Stimulated activated CD8-positive, alpha-beta memory T cell treated with anti-CD3 and anti-CD28 coated beads, Interleukin-2, amount 100 ng/mL, for 1 hour (primary cell): Measurements from ENCODE around the gene SBF2.
"Not testable (repeated sequence)": the region's sequence is repeated elsewhere in the genome, so short reads cannot be mapped to it uniquely, and the experiment has no call there.

Source experiments
- DNase-seq, 2 donors: peaks; one replicate each; pipeline ENCODE4 v3.0.0-alpha.2; 2020; ENCODE audit warnings: low read depth in 2 of 2

The SBF2 gene

DNA sequence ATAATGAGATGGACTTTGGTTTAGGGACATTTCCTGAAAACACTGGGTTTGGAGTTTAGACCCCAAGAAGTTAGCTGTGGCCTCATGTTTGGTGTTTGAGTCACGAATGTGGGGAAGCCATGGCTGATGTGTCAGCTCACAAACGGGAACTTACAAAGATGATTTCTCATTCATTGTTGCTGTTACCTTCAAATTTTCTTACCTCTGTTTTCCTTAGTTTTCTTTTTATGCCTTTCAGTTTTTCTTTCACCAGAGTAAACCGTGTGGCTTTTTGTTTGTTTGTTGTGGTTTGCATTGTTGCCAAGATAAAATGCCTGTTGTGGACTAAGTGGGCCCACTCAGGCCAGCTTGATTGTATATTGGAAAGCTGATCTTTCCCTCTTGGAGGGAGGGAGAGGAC lies 541.0 kb downstream of the SBF2 start:
- DNase-seq = no peak

DNA sequence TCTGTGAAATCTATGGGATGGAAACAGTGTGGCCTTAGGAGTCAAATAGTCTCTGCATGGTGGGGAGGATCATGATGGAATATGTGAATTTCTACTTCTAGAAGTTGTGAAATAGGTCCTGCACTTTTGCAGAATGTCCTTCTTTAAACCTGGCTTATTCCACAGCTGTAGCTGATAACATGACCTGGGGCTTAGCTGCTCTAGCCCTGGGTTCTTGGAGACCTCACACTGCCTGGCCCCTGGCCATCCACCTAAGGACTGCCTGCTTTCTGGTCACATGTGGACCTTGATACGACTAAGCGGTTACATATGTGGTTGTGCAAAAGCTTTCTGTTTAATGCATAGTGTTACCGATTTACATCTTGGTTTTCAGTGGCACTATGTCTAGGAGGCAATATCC lies 541.9 kb downstream of the SBF2 start:
- no peak for DNase-seq

DNA sequence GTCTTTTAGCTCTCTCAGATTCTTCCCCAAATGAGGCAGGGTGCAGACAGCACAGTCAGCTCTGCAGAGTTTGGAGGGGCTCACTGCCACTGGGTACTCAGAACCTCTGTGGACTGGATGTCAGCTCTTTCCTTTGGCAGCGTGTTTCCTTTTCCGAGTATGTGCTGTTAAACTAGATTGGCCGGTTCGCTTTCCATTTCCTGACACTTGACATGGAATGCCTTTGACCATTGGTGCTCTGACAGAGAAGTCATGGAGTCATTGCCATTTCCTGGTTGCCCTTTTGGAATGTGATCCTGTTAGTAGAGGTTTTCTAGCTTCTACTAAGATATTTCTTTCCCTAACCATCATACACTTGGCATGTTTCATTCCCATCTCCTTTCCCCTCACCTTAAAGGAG lies 543.5 kb downstream of the SBF2 start:
- DNase-seq = no peak

DNA sequence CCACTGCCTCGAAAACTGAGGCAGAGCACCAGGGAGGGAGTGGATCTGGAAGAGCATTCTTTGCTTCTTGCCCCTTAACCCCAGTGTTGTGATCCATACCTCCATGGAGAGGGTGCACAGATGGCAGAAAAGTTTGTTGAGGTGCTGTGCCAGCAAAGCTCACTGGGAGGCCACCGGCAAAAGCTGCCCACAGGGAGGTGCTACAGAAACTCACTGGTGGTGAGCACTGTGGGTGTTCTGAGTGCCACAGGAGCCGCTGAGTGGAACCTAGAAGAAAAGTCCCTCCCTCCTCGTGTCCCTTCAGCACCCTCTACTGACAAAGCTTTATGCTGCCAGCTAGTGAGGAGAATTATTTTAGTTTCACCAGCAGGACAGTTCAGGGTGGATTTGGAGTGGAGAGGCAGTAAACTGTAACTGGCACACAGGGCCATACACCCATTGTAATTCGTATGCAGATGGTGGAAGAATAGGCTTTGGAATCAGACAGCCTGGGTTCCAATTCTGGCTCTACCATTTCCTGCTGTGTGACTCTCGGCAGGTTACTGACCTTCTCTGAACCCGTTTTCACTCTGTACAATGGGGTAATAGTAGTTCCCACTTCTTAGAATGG lies 545.6 kb downstream of the SBF2 start:
- no peak for DNase-seq

DNA sequence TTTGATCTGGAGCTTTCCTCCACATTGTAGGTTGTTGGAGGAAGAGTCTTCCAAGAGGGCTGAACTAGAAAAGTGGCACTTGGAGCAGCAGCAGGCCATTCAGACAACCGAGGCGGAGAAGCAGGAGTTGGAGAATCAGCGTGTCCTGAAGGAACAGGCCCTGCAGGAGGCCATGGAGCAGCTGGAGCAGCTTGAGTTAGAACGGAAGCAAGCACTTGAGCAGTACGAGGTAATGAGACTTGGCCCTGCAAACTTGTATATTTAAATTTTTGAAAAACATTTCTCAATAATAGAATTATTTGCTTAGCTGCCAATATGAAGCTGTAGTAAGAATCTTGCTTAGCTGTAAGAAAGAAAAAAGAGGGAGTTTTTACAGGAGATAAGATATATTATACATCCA lies 546.2 kb downstream of the SBF2 start:
- DNase-seq = no peak

DNA sequence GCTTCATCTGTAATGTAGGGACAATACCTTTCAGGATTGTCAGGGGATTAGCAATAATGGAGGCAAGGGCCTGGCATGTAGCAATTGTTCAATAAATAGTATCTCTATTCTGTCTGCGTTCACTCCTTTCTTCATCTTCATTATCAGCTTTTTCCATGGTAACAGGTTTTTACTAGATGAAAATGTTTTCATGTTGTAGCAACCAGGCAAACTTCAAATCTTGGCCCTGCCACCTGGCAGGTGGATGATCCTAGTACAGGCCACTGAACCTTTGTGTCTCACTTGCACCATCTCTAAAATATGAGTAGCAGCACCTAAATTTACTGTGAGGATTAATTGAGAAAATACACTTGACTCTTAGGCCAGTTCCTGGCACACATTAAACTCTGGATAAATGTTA lies 546.8 kb downstream of the SBF2 start:
- no peak for DNase-seq

DNA sequence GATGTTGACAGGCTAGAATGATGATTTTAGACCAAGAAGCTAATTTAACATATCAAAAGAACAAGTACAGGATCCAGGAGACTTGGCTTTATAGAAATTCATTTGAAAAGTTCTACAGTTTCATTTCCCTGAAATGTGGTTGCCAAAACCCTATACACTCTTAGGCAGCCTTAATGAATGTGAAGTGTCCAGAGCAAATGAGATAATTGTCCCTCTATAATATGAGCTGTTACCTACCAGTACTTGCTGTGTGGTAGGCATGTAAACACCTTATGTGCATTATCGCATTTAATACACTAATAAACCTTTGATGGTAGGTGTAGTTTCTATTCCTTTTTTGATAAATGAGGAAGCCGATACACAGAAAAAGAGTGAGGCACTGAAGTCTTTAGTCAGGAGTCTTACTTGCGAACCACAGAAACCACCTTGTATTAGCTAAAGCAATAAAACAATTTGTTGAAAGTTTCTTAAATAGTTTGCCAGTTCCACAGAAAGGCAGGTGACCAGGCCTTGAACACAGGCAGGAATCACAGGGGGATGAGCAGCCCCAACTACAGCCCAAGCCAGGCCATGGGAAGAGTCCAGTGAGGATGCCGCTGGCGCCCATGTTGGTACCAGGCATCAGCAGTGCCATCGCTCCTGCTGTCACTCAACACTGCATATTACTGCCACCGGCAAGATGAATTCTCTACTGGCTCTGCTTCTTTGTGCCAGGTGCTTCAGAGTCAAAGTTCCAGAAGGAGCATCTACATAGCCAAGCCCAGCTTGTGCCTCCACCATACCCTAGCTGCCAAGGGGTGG lies 548.4 kb downstream of the SBF2 start:
- no peak for DNase-seq

DNA sequence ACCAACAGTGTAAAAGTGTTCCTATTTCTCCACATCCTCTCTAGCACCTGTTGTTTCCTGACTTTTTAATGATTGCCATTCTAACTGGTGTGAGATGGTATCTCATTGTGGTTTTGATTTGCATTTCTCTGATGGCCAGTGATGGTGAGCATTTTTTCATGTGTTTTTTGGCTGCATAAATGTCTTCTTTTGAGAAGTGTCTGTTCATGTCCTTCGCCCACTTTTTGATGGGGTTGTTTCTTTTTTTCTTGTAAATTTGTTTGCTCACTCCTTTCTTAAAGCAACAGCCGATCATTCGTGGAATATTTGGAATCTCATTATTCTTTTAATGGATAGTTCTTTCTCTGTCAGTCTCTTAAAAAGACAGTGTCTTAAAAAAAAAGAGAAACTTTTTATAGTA lies 550.5 kb downstream of the SBF2 start:
- not testable (repeated sequence) for DNase-seq

DNA sequence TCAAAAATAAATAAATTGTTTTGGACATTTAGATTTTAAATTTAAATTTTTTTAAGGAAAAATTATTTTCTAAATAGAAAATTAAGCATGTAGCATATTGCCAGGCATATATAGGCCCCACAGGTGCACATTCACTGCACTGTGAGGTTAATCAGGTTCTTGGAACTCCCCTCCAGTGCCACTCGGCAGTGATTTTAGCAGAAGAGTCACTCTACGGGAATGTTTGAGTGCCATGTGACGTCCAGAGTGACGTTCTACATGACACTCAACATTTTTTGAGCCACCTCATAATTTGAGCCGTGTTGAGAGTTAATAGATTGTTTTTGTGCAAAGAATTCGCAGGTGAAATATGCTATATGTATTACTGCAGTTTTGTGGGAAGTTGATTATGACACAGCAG lies 552.8 kb downstream of the SBF2 start:
- DNase-seq = no peak

DNA sequence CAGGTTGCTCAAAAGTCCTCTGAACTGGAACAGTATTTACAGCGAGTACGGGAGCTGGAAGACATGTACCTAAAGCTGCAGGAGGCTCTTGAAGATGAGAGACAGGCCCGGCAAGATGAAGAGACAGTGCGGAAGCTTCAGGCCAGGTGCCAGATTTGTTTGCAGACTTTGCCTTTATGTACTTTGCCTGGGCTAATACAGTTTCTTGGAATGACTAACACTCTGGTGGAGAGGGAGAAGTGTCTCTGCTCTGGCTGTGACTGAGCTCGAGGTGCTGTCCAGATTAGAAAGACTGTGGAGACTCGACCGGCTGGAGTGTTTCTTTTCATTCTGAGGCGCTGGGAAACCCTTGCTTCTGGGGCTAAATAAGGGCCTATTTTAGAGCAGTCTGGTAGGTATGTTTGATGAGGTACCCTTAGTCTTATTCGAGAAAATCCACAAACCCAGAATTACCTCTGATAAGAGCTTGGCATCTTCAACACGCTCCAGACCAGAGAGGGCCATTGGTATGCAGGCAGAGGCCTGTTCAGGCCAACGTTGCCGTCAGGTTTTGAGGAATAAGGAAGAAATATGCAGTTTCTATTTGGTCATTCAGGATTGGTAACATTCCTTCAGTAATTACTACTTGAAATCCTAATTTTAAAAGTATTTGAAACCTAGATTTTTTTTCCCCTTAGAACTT lies 553.7 kb downstream of the SBF2 start:
- no peak for DNase-seq

DNA sequence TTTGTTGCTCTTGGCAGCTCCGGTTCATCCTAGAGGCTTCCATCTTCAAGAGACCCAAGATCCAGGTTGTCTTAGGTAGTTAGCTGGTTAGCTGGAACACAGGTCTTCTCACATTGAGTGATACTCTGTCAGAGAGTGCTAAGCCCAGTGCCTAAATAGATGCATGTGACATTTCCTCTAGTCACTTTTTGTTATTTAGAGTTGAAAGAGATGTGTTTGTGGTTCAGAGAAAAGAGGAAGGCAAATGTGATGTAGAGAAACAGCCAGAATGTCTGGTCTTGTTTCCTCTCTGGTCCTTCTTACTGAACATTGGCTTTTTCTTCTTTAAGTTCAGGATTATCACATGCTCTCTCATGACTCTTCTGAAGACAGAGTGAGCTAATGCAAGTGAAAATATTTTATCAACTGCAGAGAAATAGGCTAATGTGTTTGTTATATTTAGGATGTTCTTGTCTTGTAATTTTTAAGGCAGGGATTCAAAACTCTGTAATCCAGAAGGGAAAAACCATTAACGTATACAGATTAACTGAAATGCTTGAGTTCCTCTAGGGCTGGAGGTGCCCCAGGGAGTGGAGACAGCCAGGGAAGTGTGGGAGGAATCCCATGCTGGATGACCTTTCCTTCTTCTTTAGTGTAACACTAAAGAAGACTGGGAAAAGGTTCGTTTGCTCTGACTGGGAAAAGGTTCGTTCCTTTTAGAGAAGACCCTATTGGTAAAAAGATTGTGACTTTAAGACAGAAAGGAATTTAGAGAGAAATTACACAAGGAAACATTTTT lies 554.7 kb downstream of the SBF2 start:
- no peak for DNase-seq

DNA sequence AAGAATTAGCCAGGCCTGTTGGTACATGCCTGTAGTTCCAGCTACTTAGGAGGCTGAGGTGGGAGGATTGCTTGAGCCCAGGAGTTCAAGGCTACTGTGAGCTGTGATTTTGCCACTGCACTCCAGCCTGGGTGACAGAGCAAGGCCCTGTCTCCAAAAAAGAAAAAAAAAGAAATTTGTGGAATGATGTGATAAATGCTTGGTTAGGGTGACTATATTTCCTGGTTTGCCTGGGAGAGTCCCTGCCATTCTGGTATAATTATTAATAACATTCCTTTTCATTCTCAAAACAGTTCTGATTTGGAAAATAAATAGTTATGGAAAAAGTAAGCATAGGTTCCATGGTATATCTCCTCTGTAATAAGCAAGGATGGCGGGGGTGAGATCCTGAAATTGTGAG lies 555.3 kb downstream of the SBF2 start:
- no peak for DNase-seq

DNA sequence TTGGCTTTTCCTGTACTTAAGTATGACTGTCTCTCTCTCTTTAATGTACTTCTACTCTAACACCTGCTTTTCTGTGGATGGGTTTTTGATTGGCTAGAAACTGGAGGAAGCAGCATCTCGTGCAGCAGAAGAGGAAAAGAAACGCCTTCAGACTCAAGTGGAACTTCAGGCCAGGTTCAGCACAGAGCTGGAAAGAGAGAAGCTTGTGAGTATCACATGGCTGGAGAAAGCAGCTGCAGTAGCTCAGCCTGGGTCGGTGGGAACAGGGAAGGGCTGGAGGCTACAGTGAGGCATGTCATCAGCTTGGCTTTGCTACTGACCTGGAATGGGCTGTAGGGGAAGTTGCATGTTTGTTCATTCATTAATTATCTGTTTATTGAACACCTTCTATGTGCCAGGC lies 555.9 kb downstream of the SBF2 start:
- no peak for DNase-seq

DNA sequence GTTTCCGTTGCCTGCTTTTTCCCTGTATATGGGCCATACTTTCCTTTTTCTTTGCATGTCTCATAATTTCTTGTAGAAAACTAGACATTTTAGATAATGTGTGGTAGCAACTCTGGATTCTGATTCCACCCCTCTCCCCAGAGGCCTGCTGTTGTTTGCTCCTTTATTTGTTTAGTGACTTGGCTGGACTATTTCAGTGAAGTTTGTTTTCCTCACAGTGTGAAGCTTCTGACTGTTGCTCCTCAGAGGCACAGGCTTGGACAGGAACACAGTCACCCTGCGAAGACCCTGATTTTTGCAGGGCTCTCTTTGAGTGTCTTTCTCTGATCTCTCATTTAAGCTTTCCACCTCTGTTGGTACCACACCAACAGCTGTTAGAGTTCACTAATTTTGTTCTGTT lies 557.7 kb downstream of the SBF2 start:
- no peak for DNase-seq

DNA sequence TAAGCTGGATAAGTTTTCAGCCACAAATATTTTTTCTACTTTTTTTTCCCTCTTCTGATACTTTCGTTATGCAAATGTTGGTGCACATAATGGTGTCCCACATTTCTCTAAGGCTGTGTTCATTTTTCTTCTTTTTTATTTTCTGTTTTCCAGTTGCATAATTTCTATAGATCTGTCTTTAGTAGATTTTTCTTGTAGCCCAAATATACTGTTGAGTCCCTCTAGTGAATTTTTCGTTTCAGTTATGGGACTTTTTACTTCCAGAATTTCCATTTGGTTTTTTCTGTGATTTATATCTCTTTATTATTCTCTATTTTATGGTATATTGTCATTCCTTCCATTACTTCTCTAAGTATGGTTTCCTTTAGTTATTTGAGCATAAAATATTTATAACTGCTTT lies 558.1 kb downstream of the SBF2 start:
- DNase-seq = no peak

DNA sequence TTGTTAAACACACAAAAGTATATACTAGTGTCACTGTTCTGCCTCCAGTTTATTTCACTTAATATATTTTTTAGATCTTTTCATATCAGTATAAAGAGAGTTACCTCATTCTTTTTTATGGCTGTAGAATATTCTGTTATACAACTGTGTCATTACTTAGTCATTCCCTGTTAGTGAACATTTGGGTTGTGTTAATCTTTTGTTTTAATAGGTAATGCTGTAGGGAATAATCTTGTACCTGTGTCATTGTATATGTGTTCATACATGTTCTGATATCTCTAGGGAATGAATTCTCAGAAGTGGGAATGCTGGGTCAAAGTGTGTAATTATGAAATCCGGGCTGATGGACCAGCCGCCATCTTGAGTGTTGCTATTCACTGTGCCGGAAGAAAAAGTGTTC lies 558.8 kb downstream of the SBF2 start:
- no peak for DNase-seq

DNA sequence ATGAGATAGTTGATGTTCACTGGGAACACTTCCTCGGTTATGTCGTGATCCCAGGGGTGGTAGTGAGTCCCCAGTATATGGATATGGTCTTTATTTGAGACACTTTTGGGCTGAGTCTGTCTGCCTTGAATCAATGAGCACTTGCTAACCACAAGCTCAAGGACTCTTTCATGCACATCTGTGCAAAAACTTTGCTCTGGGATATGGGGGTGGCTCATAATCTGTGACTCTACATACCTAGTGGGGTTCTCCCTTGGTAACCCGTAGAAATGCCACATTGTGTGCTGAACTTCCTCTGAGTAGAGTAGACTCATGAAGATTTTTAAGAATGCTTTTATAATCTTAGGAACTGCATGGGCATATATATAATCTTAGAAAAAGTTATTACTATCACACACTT lies 560.8 kb downstream of the SBF2 start:
- DNase-seq = no peak

DNA sequence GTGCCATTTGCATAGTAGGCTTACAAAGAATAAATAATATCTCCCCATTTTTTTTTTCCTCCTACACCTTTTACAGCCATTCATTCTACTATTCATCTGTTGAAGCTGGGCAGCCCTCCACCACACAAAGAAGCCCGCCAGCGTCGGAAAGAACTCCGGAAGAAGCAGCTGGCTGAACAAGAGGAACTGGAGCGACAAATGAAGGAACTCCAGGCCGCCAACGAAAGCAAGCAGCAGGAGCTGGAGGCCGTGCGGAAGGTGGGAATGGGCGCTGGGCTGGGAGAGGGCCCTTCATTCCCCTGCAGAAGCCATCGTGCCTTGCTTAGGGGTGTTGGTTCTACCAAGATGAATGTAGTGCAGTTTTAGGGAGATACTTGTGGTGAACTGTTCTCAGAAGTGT lies 561.6 kb downstream of the SBF2 start:
- no peak for DNase-seq

DNA sequence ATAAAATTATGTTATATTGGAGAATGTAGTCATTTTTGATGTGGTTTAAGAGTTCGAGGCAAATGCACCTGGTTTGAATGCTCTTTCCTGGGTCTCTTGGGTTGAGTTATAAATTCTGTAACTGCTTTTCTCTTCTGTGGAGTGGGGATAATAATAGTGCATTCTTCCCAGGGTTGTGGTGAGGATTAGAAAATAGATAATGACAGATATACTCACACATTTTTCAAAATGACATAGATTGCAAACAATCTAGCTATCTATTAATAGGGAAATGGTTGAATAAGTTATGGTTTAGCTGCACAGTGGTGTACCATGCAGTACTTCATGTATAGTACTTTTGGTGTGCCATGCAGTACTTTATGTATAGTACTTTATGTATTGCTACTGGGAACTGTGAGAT lies 562.8 kb downstream of the SBF2 start:
- no peak for DNase-seq
